ENCODE data around the gene CABCOCO1. TPM values are rescaled to one million over a fixed set of nuclear protein-coding genes. Genes with fewer than 3 reads are reported as not detected.

CABCOCO1 gene
- total RNA-seq, 2 donors from 2014 or later = 1.0 to 1.1 TPM

DNA sequence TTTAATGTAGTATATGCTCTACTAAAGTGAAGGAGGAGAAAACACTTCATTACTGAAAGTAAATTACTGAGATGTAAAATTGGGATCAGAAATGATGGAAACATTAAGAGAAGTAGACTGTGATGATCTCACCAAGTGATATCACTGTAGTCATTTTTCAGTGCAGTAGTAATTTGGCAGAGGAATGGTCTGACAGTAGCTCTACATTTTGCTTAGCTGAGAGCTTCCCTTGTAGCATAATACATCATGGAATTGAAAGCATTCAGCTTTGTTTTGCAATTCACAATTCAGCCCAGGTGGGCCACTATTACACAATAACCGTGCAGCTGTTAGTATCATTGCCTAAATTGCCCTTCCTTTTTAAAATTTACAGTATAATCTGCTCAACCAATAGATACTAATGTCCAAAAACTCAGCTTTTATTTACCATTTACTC, 19.4 kb upstream of the CABCOCO1 start:
- Histone ChIP-seq H3K36me3 (ENCODE audit: control insufficient read depth, insufficient read depth, low read length) (no peaks in the 10 kb centered on the region), H3K4me1 (ENCODE audit: control insufficient read depth, insufficient read depth, low read length) (no peaks in the 10 kb centered on the region), H3K27ac (ENCODE audit: low read depth, low read length) (no peak overlapping the region), H3K9me3 (ENCODE audit: control insufficient read depth, low read length) (no peaks in the 10 kb centered on the region), H3K9ac (ENCODE audit: extremely low read depth, low read length, poor library complexity, severe bottlenecking) (no peak overlapping the region), H3K4me3 (ENCODE audit: low read length) (no peak overlapping the region), H3K27me3 (ENCODE audit: control insufficient read depth, insufficient read depth, low read length, poor library complexity, severe bottlenecking) (no peaks in the 10 kb centered on the region)
- Mint-ChIP-seq H3K9me3 (no peaks in the 10 kb centered on the region), H3K4me3 (no peak overlapping the region), H3K36me3 (ENCODE audit: low read depth) (no peaks in the 10 kb centered on the region), H3K27ac (no peak overlapping the region), H3K27me3 (ENCODE audit: insufficient read depth) (no peaks in the 10 kb centered on the region), H3K4me1 (peaks cover 7% of the 10 kb centered on the region)
- TF ChIP-seq, protein P1, sequence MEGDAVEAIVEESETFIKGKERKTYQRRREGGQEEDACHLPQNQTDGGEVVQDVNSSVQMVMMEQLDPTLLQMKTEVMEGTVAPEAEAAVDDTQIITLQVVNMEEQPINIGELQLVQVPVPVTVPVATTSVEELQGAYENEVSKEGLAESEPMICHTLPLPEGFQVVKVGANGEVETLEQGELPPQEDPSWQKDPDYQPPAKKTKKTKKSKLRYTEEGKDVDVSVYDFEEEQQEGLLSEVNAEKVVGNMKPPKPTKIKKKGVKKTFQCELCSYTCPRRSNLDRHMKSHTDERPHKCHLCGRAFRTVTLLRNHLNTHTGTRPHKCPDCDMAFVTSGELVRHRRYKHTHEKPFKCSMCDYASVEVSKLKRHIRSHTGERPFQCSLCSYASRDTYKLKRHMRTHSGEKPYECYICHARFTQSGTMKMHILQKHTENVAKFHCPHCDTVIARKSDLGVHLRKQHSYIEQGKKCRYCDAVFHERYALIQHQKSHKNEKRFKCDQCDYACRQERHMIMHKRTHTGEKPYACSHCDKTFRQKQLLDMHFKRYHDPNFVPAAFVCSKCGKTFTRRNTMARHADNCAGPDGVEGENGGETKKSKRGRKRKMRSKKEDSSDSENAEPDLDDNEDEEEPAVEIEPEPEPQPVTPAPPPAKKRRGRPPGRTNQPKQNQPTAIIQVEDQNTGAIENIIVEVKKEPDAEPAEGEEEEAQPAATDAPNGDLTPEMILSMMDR (conservative IDR thresholded peaks at IDR 0.05) = no peak
- DNase-seq = no peak
- WGBS, 2 experiments (ENCODE audit: insufficient coverage in 1 of 2, insufficient read length in 1 of 2) = 71 to 80% methylated on average over 1 of the region's 1 CpG

DNA sequence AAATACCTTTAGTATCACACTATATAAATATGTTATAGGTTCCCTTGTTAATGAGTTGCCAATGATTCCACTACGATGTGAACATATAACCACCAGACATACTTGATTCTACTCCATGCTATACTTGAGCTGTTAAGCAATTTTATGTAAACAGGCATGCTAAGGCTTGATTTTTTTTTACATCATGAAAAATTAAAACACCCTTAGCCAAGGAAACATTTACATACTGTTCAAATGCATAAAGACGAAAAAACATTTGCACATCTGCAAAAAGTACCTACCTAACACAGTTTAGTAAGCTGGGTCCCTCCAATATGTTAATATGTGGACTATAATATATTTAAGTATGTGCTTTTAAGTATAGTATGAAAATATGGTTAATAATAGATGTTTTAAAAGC, 9.0 kb upstream of the CABCOCO1 start:
- Histone ChIP-seq H3K9ac (ENCODE audit: extremely low read depth, low read length, poor library complexity, severe bottlenecking) (no peak overlapping the region), H3K36me3 (ENCODE audit: control insufficient read depth, insufficient read depth, low read length) (no peaks in the 10 kb centered on the region), H3K9me3 (ENCODE audit: control insufficient read depth, low read length) (no peaks in the 10 kb centered on the region), H3K4me1 (ENCODE audit: control insufficient read depth, insufficient read depth, low read length) (no peaks in the 10 kb centered on the region), H3K27me3 (ENCODE audit: control insufficient read depth, insufficient read depth, low read length, poor library complexity, severe bottlenecking) (no peaks in the 10 kb centered on the region), H3K4me3 (ENCODE audit: low read length) (no peak overlapping the region), H3K27ac (ENCODE audit: low read depth, low read length) (no peak overlapping the region)
- no peak overlapping the region for H3K4me3 Mint-ChIP-seq
- peaks cover 3% of the 10 kb centered on the region for H3K27me3 Mint-ChIP-seq (ENCODE audit: insufficient read depth)
- no peaks in the 10 kb centered on the region for H3K9me3 Mint-ChIP-seq
- WGBS, 2 experiments (ENCODE audit: insufficient coverage in 1 of 2, insufficient read length in 1 of 2) = 60 to 92% methylated on average over 1 of the region's 2 CpGs
- peaks cover 10% of the 10 kb centered on the region for H3K4me1 Mint-ChIP-seq
- H3K36me3 Mint-ChIP-seq (ENCODE audit: low read depth) = no peaks in the 10 kb centered on the region
- no peak for DNase-seq
- TF ChIP-seq, protein P1 (conservative IDR thresholded peaks at IDR 0.05) = no peak
- H3K27ac Mint-ChIP-seq = no peak overlapping the region

DNA sequence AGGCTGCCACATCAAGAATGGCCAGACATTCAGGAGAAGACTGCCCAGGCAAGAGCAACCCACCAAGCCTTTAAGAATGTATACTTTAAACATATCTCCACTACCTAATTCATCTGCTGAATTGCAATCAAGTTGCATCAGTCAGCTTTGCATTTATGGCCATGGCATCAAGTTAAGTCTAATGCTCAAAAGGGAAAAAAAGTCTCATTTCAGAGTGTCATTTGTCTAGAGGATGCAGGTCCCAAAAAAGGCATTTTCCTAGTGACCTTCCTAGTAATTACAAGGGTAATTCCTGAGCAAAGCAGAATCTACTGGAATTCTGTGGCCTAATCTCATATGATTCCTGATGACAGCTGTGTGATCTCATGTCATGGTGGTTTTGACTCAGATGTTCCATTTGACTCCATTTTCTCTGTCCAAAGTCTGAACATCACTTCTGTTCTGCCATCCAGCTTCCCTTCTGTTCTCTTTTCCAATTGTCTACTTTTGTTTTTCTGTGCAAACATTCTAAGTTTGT, 7.3 kb upstream of the CABCOCO1 start:
- no peak overlapping the region for H3K9ac ChIP-seq (ENCODE audit: extremely low read depth, low read length, poor library complexity, severe bottlenecking)
- peaks cover 3% of the 10 kb centered on the region for H3K27me3 Mint-ChIP-seq (ENCODE audit: insufficient read depth)
- H3K4me1 ChIP-seq (ENCODE audit: control insufficient read depth, insufficient read depth, low read length) = peaks cover 1% of the 10 kb centered on the region
- H3K4me3 Mint-ChIP-seq = no peak overlapping the region
- TF ChIP-seq, protein P1 (conservative IDR thresholded peaks at IDR 0.05) = no peak
- H3K9me3 Mint-ChIP-seq = no peaks in the 10 kb centered on the region
- no peaks in the 10 kb centered on the region for H3K9me3 ChIP-seq (ENCODE audit: control insufficient read depth, low read length)
- no peaks in the 10 kb centered on the region for H3K27me3 ChIP-seq (ENCODE audit: control insufficient read depth, insufficient read depth, low read length, poor library complexity, severe bottlenecking)
- peaks cover 22% of the 10 kb centered on the region for H3K4me1 Mint-ChIP-seq
- no peaks in the 10 kb centered on the region for H3K36me3 Mint-ChIP-seq (ENCODE audit: low read depth)
- H3K36me3 ChIP-seq (ENCODE audit: control insufficient read depth, insufficient read depth, low read length) = no peaks in the 10 kb centered on the region
- no peak overlapping the region for H3K4me3 ChIP-seq (ENCODE audit: low read length)
- DNase-seq = no peak
- H3K27ac ChIP-seq (ENCODE audit: low read depth, low read length) = no peak overlapping the region
- H3K27ac Mint-ChIP-seq = no peak overlapping the region

All from endodermal cell (in vitro differentiated cells).